ENCODE measurements around the gene SCEL.

- TF ChIP-seq E2F6 (IDR thresholded peaks at IDR 0.05) (no peak), POLR2A (IDR thresholded peaks at IDR 0.05; ENCODE audit: control extremely low read depth in 1 of 2, low read depth in 2 of 2, low read length in 2 of 2) (no peak), SIN3A (conservative IDR thresholded peaks at IDR 0.05 in 1 of 2, IDR thresholded peaks at IDR 0.05 in 1 of 2; ENCODE audit: low read depth in 1 of 2, low read length in 2 of 2) (no peak), MAX (IDR thresholded peaks at IDR 0.05) (no peak)
Observed at GRCh38 chr13:77693449-77693940, 158.0 kb downstream of the SCEL start.
